ENCODE measurements around the gene TTC3.

The TTC3 gene

DNA sequence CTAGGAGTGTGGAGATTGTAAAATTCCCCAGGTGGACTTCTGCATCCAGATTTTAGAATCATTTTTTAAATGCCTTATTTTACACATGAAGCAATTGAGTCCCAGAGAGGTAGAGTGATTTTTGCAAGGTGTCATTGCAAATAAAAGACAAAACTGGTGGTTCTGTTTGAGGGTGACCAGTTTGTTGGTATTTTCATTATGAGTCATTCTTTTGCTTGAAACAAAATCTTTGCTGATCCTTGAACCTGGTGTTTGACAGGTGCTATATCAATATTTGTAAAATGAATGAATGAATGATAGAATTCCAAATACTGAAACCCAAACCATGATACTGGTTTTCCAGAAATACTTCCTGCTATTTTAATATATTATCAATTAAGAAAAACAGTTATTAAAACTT lies 44.1 kb downstream of the TTC3 start:
- Histone ChIP-seq H3K9me3 (replicated peaks; ENCODE audit: insufficient read depth, low read length) (no peaks in the 10 kb centered on the region), H3K4me2 (ENCODE audit: low read depth, low read length) (no peak overlapping the region), H3K27me3 (replicated peaks; ENCODE audit: insufficient read depth, low read length) (no peaks in the 10 kb centered on the region), H2AFZ (ENCODE audit: low read length) (no peak overlapping the region), H3K4me1 (ENCODE audit: low read length) (no peaks in the 10 kb centered on the region), H4K20me1 (ENCODE audit: insufficient read depth, low read length) (no peaks in the 10 kb centered on the region), H3K9me2 (replicated peaks; ENCODE audit: insufficient read depth, low read length) (no peaks in the 10 kb centered on the region), H3K9ac (ENCODE audit: low read length) (no peak overlapping the region), H3K27ac (ENCODE audit: low read length) (no peak overlapping the region), H3K79me2 (ENCODE audit: low read length) (no peaks in the 10 kb centered on the region), H3K36me3 (replicated peaks; ENCODE audit: insufficient read depth, low read length) (no peaks in the 10 kb centered on the region), H3K4me3 (ENCODE audit: low read length) (no peak overlapping the region), H3F3A (ENCODE audit: insufficient read depth, low read length) (no peaks in the 10 kb centered on the region)
- DNase-seq = no peak
- TF ChIP-seq EZH2phosphoT487 (IDR thresholded peaks at IDR 0.05; ENCODE audit: low read length) (no peak), EZH2 (optimal IDR thresholded peaks at IDR 0.05; ENCODE audit: low read depth, low read length) (no peak)
- TF ChIP-seq, protein P1, sequence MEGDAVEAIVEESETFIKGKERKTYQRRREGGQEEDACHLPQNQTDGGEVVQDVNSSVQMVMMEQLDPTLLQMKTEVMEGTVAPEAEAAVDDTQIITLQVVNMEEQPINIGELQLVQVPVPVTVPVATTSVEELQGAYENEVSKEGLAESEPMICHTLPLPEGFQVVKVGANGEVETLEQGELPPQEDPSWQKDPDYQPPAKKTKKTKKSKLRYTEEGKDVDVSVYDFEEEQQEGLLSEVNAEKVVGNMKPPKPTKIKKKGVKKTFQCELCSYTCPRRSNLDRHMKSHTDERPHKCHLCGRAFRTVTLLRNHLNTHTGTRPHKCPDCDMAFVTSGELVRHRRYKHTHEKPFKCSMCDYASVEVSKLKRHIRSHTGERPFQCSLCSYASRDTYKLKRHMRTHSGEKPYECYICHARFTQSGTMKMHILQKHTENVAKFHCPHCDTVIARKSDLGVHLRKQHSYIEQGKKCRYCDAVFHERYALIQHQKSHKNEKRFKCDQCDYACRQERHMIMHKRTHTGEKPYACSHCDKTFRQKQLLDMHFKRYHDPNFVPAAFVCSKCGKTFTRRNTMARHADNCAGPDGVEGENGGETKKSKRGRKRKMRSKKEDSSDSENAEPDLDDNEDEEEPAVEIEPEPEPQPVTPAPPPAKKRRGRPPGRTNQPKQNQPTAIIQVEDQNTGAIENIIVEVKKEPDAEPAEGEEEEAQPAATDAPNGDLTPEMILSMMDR (IDR thresholded peaks at IDR 0.05; ENCODE audit: low read length) = no peak

DNA sequence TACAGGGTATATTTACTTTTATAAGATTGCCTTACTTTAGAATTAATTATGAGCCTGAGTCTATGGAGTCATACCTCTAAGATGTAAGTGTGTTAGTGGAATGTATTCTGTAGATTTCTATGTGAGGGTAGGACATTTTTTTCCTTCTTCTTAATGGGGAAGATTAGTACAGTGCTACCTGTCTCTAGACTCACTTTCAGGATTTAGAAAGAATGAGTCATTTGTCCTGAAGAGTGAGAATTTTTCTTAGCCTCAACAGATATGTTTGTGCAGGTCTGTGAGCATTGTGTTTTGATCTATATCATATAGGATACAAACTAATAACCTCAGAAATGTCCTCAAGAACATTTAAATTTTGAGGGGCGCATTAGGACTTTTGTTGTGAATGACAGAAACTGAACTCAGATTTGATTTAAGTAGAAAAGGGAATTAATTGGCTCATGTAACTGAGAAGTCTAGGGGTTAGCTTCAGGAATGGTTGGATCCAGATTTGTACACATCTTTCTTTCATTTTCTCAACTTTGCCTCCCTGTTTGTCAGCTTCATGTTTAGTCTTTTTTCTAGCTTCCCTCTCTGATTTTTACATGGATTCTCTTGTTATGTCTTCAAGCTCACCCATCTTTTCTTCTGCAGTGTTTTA lies 45.3 kb downstream of the TTC3 start:
- no peak overlapping the region for H3K4me2 ChIP-seq (ENCODE audit: low read depth, low read length)
- H2AFZ ChIP-seq (ENCODE audit: low read length) = no peak overlapping the region
- TF ChIP-seq EZH2 (optimal IDR thresholded peaks at IDR 0.05; ENCODE audit: low read depth, low read length) = no peak
- H3K27me3 ChIP-seq (replicated peaks; ENCODE audit: insufficient read depth, low read length) = no peaks in the 10 kb centered on the region
- no peak overlapping the region for H3K27ac ChIP-seq (ENCODE audit: low read length)
- no peaks in the 10 kb centered on the region for H4K20me1 ChIP-seq (ENCODE audit: insufficient read depth, low read length)
- DNase-seq = no peak
- H3K4me1 ChIP-seq (ENCODE audit: low read length) = no peaks in the 10 kb centered on the region
- H3K79me2 ChIP-seq (ENCODE audit: low read length) = no peaks in the 10 kb centered on the region
- no peaks in the 10 kb centered on the region for H3K36me3 ChIP-seq (replicated peaks; ENCODE audit: insufficient read depth, low read length)
- no peak overlapping the region for H3K4me3 ChIP-seq (ENCODE audit: low read length)
- H3F3A ChIP-seq (ENCODE audit: insufficient read depth, low read length) = no peaks in the 10 kb centered on the region
- H3K9ac ChIP-seq (ENCODE audit: low read length) = no peak overlapping the region
- H3K9me3 ChIP-seq (replicated peaks; ENCODE audit: insufficient read depth, low read length) = no peaks in the 10 kb centered on the region
- no peaks in the 10 kb centered on the region for H3K9me2 ChIP-seq (replicated peaks; ENCODE audit: insufficient read depth, low read length)

DNA sequence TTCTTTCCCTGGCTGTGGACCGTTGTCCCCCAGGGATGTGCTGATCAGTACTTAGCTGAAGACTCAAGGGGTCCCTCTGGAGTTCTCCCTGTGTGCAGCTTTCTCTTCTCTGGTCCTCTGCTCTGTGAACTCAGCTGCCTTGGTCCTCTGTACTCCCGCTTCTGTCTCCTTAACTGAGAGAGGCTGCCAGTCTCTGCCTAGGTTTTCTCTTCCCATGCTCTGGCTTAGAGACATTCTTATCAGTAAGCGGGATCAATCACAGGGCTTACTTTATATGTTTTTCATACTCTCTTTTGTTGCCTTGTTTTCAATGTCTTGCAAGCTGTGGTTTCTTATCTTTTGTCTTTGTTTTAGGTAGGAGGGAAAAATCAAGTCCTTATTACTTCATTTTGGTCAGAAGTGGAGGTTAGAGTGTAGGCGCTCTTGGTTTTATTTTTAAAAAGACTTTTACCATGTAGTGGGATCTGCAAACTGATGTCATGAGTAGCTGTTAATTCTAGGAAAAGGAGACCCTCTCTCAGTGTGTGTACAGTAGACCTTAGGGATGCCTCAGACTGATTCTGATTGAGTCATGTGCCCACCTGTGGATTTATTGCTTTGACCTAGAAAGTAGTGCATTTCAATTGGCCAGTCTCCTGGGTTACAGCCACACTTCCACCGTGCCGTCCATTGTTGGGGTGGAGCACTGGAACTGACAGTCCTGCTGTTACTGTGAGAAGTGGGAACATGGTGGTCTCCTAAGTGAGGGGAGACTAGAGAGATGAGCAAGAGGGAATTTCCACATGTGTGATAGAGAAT lies 46.6 kb downstream of the TTC3 start:
- Histone ChIP-seq H3K27ac (ENCODE audit: low read length) (no peak overlapping the region), H3K9me2 (replicated peaks; ENCODE audit: insufficient read depth, low read length) (no peaks in the 10 kb centered on the region), H3K9ac (ENCODE audit: low read length) (no peak overlapping the region), H2AFZ (ENCODE audit: low read length) (no peak overlapping the region), H4K20me1 (ENCODE audit: insufficient read depth, low read length) (no peaks in the 10 kb centered on the region), H3K4me1 (ENCODE audit: low read length) (no peaks in the 10 kb centered on the region), H3K27me3 (replicated peaks; ENCODE audit: insufficient read depth, low read length) (no peaks in the 10 kb centered on the region), H3F3A (ENCODE audit: insufficient read depth, low read length) (no peaks in the 10 kb centered on the region), H3K79me2 (ENCODE audit: low read length) (no peaks in the 10 kb centered on the region), H3K4me2 (ENCODE audit: low read depth, low read length) (no peak overlapping the region), H3K9me3 (replicated peaks; ENCODE audit: insufficient read depth, low read length) (no peaks in the 10 kb centered on the region), H3K36me3 (replicated peaks; ENCODE audit: insufficient read depth, low read length) (no peaks in the 10 kb centered on the region), H3K4me3 (ENCODE audit: low read length) (no peak overlapping the region)
- TF ChIP-seq EZH2phosphoT487 (IDR thresholded peaks at IDR 0.05; ENCODE audit: low read length) (no peak), EZH2 (optimal IDR thresholded peaks at IDR 0.05; ENCODE audit: low read depth, low read length) (no peak)
- TF ChIP-seq, protein P1 (IDR thresholded peaks at IDR 0.05; ENCODE audit: low read length) = no peak
- DNase-seq = no peak

DNA sequence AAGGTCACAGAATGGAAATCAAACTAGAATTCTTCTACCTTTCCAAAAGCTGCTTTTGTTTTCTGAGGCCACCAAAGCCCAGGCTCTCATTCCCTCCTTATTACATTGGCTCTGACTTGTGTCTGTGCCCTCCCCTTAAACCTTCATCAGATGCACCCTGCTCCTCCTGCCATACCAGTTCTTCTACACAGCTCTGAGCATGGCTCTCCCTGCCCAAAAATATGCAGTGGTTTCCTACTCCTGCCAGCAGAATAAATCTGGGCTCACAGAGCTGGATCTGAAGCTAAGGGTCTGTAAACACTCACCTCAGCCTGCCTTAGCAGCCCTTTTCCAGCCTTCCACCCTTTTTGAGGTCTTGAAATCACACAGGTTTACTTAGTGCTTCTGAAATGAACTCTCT lies 55.0 kb downstream of the TTC3 start:
- Histone ChIP-seq H2AFZ (ENCODE audit: low read length) (no peak overlapping the region), H3K36me3 (replicated peaks; ENCODE audit: insufficient read depth, low read length) (no peaks in the 10 kb centered on the region), H3F3A (ENCODE audit: insufficient read depth, low read length) (no peaks in the 10 kb centered on the region), H3K4me3 (ENCODE audit: low read length) (no peak overlapping the region), H3K79me2 (ENCODE audit: low read length) (no peaks in the 10 kb centered on the region), H3K4me2 (ENCODE audit: low read depth, low read length) (no peak overlapping the region), H3K9me2 (replicated peaks; ENCODE audit: insufficient read depth, low read length) (no peaks in the 10 kb centered on the region), H4K20me1 (ENCODE audit: insufficient read depth, low read length) (no peaks in the 10 kb centered on the region), H3K27ac (ENCODE audit: low read length) (no peak overlapping the region), H3K4me1 (ENCODE audit: low read length) (no peaks in the 10 kb centered on the region), H3K9ac (ENCODE audit: low read length) (no peak overlapping the region), H3K27me3 (replicated peaks; ENCODE audit: insufficient read depth, low read length) (no peaks in the 10 kb centered on the region), H3K9me3 (replicated peaks; ENCODE audit: insufficient read depth, low read length) (no peaks in the 10 kb centered on the region)
- TF ChIP-seq EZH2 (optimal IDR thresholded peaks at IDR 0.05; ENCODE audit: low read depth, low read length) = no peak
- TF ChIP-seq, protein P1 (IDR thresholded peaks at IDR 0.05; ENCODE audit: low read length) = no peak
- no peak for TF ChIP-seq EZH2phosphoT487 (IDR thresholded peaks at IDR 0.05; ENCODE audit: low read length)
- DNase-seq = no peak

All from MM.1S (cell line).